ENCODE data around the gene VWCE.

The VWCE gene

GRCh38 chr11:61328351-61328750, 33.2 kb upstream of the VWCE start:
- DNase-seq (ENCODE audit: low read depth in 2 of 3, low spot score in 1 of 3) = no peak

DNA sequence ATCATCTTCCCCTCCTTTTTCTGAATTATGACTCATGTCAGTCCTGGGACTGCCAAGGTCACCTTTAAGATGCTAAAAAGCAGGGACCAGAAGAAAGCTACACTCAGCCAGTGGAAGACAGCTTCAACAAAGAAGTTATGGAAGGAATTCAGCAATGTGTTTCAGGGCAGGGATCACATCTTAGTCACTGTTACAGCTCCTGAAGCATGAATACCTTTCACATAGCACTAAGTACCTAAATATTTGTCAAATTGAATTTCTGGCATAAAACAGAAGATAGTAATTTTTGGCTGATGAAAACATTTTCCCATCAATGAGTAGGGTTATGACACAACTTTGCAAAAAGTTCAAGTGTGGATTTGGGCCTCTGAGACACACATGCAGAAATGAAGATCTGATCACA, 32.6 kb upstream of the VWCE start:
- DNase-seq (ENCODE audit: low read depth in 2 of 3, low spot score in 1 of 3) = no peak

- no peak for DNase-seq (ENCODE audit: low read depth in 2 of 3, low spot score in 1 of 3)
These were observed 30.7 kb upstream of the VWCE start for GRCh38 chr11:61325649-61326414.

- DNase-seq (ENCODE audit: low read depth in 2 of 3, low spot score in 1 of 3) = no peak
These were observed 20.1 kb upstream of the VWCE start for GRCh38 chr11:61315260-61315659.

DNA sequence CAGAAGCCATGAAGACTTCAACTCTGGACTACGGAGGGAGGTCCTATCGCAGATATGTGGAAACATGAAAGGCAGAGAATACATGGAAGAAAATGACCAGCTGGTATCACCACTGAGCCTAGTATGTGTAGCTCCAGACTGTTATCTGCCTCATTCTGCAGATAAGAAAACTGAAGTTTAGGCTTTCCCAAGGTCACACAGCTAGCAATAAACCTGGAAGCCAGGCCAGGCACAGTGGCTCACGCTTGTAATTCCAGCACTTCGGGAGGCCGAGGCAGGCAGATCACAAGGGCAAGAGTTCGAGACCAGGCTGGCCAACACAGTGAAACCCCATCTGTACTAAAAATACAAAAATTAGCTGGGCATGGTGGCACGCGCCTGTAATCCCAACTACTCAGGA, 15.6 kb upstream of the VWCE start:
- no peak for DNase-seq (ENCODE audit: low read depth in 2 of 3, low spot score in 1 of 3)

DNA sequence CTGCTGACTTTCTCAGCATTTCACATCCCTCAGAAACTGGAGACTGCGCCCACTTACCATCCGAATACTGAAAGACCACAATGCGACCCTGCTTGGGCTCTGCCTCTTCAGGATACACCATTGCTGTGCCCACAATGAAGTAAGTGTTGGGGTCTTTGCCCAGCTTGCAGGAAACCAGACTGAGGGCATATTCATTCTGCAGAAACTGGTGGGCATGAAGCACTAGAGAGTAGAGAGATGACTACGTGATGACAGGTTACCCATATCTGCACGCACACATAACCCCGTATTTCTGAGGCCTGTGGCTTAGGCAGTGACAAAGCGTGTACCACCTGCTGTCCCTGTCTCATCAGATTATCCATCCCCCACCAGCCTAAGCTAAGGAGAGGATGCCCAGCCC, 14.6 kb upstream of the VWCE start:
- no peak for DNase-seq (ENCODE audit: low read depth in 2 of 3, low spot score in 1 of 3)

- no peak for DNase-seq (ENCODE audit: low read depth in 2 of 3, low spot score in 1 of 3)
These were observed 14.0 kb upstream of the VWCE start for GRCh38 chr11:61309141-61309540.

DNA sequence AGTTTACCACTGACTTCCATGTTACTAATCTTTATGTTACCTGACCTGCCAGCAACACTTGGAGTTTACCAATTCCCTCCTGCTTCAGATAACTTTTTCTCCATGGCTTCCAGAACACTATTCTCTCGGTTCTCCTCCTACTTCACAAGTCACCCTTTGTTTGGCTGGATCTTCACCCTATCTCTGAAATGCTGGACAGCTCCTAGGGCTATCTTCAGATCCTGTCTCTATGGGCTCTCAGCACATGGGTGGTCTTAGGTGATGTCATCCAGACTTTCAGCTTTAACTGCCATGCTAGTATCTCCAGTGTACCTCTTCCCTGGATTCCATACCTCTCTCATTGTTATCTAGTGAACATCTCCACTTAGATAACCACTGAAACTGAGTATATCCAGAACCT, 12.2 kb upstream of the VWCE start:
- DNase-seq (ENCODE audit: low read depth in 2 of 3, low spot score in 1 of 3) = no peak

GRCh38 chr11:61306221-61306620, 11.1 kb upstream of the VWCE start:
- no peak for DNase-seq (ENCODE audit: low read depth in 2 of 3, low spot score in 1 of 3)

GRCh38 chr11:61305417-61305816, 10.3 kb upstream of the VWCE start:
- DNase-seq (ENCODE audit: low read depth in 2 of 3, low spot score in 1 of 3) = no peak

GRCh38 chr11:61303725-61304124, 8.6 kb upstream of the VWCE start:
- no peak for DNase-seq (ENCODE audit: low read depth in 2 of 3, low spot score in 1 of 3)

DNA sequence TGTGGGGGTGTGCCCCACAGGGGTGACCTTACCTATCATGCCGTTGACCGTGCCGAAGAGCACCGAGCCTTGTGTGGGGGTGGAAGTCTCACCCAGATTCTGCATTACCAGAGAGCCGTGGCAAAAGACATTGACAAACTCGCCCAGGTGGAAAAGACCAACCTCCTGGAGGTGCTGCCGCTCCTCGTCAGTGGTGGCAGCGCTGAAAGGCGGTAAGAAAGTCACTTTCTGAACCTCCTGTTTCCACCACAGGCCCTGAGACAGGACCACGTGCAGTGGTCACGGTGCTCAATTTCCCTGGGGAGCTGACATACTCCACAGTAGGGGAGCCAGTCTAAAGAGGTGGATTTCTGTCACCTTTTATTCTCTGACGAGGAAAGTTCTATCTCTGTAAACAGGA, 7.4 kb upstream of the VWCE start:
- no peak for DNase-seq (ENCODE audit: low read depth in 2 of 3, low spot score in 1 of 3)

DNA sequence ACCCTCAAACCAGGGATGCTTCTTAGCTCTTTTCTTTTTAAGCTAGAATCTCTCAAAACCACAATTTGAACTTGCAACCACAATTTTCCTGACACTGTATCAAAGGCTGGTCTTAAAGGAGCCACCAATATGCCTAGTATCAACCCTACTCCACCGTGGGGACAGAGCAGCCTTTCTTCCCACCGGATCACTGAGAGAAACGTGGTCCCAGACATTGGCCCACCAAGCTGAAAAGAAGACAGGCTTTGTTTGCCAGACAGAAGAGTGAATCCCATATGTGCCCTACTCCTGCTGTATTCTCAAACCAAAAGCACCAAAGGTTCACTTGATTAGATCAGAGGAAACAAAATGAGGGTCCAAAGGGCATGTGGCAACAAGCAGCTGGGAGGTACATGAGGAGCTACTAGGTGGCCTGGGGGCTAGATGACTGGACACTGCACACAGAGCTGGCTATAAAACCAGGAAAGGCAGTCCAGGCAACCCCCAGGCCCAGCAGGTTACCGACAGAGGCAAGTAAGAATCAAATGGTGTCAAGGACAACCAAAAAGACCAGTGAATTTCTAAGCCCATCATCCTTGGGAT, 3.6 kb upstream of the VWCE start:
- no peak for DNase-seq (ENCODE audit: low read depth in 2 of 3, low spot score in 1 of 3)

- no peak for DNase-seq (ENCODE audit: low read depth in 2 of 3, low spot score in 1 of 3)
These were observed 2.6 kb upstream of the VWCE start for GRCh38 chr11:61297746-61298145.

DNA sequence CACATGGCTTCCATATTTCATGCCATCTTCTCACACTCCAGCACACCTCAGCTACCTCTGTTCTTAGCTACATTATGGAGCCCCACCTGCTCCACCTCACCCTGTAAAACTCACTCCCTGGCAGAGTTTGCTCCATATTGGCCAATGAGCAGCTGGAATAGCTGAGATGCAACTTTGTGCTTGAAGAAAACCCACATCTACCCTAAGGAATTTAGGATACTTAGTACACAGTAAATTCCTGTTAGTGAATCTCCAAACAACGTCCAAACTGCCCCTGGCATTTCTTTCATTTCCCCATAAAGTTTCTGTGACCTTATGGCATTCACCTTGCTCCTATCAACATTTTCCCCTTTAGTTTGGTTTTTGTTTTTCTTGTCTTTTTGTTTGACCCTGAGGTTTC, 2.2 kb upstream of the VWCE start:
- DNase-seq (ENCODE audit: low read depth in 2 of 3, low spot score in 1 of 3) = no peak

GRCh38 chr11:61295596-61295926, 445 bp upstream of the VWCE start:
- no peak for DNase-seq (ENCODE audit: low read depth in 2 of 3, low spot score in 1 of 3)

GRCh38 chr11:61293867-61294716, 1.0 kb downstream of the VWCE start:
- DNase-seq (ENCODE audit: low read depth in 2 of 3, low spot score in 1 of 3) = peak; percentile 14 to 30 (median 24)

- DNase-seq (ENCODE audit: low read depth in 2 of 3, low spot score in 1 of 3) = no peak
These were observed 2.8 kb downstream of the VWCE start for GRCh38 chr11:61292356-61292755.

DNA sequence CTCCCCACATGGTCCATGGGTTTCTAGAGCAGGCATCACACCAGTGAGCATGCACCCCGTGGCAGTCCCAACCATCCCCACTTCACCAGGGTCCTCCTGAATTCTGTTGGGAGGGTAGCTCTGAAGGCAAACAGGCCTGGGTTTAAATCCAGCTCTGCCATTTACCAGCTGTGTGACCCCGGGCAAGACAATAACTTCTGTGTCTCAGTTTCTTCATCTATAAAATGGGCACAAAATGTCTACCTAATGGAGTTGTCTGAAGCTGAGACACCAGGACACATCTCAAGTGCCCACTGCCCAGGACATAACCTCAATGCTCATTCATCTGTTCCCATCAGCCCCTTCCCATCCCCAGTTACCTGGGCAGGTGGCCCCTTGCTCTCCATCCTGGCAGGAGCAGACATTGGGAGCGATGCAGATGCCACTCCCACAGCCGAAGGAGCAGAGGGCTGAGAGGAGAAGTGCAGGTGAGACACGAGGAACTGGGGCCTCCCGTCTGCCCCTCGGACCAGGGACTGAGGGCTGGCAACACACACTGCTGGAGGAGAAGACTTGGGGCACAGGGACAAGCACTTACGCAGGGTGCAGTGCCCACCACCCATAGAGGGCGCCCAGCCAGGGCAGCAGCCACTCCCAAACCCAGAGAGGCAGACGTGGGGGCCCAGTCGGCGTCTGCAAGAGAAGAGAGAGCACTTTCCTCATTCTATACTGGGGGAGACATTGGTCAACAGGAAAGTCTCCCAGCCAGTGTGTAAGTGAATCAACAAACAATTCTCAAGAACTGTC, 4.0 kb downstream of the VWCE start:
- DNase-seq (ENCODE audit: low read depth in 2 of 3, low spot score in 1 of 3) = no peak

DNA sequence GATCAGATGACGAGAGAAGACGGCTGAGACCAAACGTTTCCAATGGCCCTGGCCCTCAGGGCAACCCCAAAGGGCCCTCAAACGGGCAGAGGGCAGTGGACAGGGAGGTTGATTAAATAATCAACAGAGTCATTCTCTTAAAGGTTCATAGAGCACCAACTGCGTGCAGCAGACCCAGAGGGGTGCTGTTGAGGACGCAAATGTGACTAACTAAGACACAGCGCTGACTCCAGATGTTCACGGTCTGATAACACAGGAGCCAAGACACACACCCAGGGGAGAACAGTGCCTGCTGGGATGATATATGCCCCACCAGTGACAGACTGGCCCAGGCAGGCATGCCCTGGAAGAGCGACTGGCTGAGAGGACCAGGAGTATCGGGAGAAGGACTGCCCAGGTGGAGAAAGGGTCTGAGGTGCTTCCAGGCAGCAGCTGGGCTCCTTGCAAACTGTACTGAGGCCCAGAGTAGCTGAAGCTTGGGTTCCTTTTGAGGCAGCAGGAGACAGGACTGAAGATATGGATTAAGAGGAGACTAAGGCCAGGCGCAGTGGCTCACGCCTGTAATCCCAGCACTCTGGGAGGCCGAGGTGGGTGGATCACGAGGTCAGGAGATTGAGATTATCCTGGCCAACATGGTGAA, 7.7 kb downstream of the VWCE start:
- no peak for DNase-seq (ENCODE audit: low read depth in 2 of 3, low spot score in 1 of 3)

GRCh38 chr11:61283613-61284012, 11.5 kb downstream of the VWCE start:
- DNase-seq (ENCODE audit: low read depth in 2 of 3, low spot score in 1 of 3) = no peak

Data from stimulated activated CD4-positive, alpha-beta T cell treated with anti-CD3 and anti-CD28 coated beads, Interleukin-12 subunit alpha, Interleukin-12 subunit beta, amount 100 ng/mL, for 48 hours (primary cell).